Measurements from ENCODE around the gene DERA.
"Not testable (repeated sequence)": the region's sequence is repeated elsewhere in the genome, so short reads cannot be mapped to it uniquely, and the experiment has no call there.

The DERA gene

GRCh38 chr12:15910468-15910863 is 666 bp upstream of the DERA start:
- DNase-seq = no peak

GRCh38 chr12:15911931-15912330 is 799 bp downstream of the DERA start:
- DNase-seq = not testable (repeated sequence)

- not testable (repeated sequence) for DNase-seq
Observed at GRCh38 chr12:15914131-15914530, 3.0 kb downstream of the DERA start.

GRCh38 chr12:15918066-15918465 is 6.9 kb downstream of the DERA start:
- DNase-seq = no peak

GRCh38 chr12:15919418-15919817 is 8.3 kb downstream of the DERA start:
- no peak for DNase-seq

GRCh38 chr12:15924956-15925355 is 13.8 kb downstream of the DERA start:
- DNase-seq = no peak

- no peak for DNase-seq
Observed at GRCh38 chr12:15928346-15928745, 17.2 kb downstream of the DERA start.

GRCh38 chr12:15928870-15929571 is 17.9 kb downstream of the DERA start:
- DNase-seq = no peak

- no peak for DNase-seq
Observed at GRCh38 chr12:15931590-15932053, 20.5 kb downstream of the DERA start.

- DNase-seq = no peak
Observed at GRCh38 chr12:15932327-15932726, 21.2 kb downstream of the DERA start.

GRCh38 chr12:15932971-15933370 is 21.8 kb downstream of the DERA start:
- no peak for DNase-seq

GRCh38 chr12:15933751-15934150 is 22.6 kb downstream of the DERA start:
- no peak for DNase-seq

- no peak for DNase-seq
Observed at GRCh38 chr12:15936751-15937150, 25.6 kb downstream of the DERA start.

- DNase-seq = no peak
Observed at GRCh38 chr12:15937902-15938301, 26.8 kb downstream of the DERA start.

- no peak for DNase-seq
Observed at GRCh38 chr12:15939111-15939510, 28.0 kb downstream of the DERA start.

- no peak for DNase-seq
Observed at GRCh38 chr12:15942475-15942874, 31.3 kb downstream of the DERA start.

- DNase-seq = not testable (repeated sequence)
Observed at GRCh38 chr12:15943519-15943918, 32.4 kb downstream of the DERA start.

GRCh38 chr12:15948461-15948860 is 37.3 kb downstream of the DERA start:
- not testable (repeated sequence) for DNase-seq

- DNase-seq = no peak
Observed at GRCh38 chr12:15955281-15955680, 44.1 kb downstream of the DERA start.

- DNase-seq = no peak
Observed at GRCh38 chr12:15956010-15956409, 44.9 kb downstream of the DERA start.

GRCh38 chr12:15956413-15957185 is 45.5 kb downstream of the DERA start:
- no peak for DNase-seq

GRCh38 chr12:15962760-15963159 is 51.6 kb downstream of the DERA start:
- no peak for DNase-seq

- DNase-seq = no peak
Observed at GRCh38 chr12:15963271-15963670, 52.1 kb downstream of the DERA start.

- DNase-seq = no peak
Observed at GRCh38 chr12:15966426-15966825, 55.3 kb downstream of the DERA start.
